Measurements from ENCODE around the gene MIPOL1. TPM values are rescaled to one million over a fixed set of nuclear protein-coding genes. Genes with fewer than 3 reads are reported as not detected.
"Not testable (repeated sequence)": the region's sequence is repeated elsewhere in the genome, so short reads cannot be mapped to it uniquely, and the experiment has no call there.

The MIPOL1 gene
- total RNA-seq, 1 donor from 2014 or later, result 8.9 TPM

- intact Hi-C loops (cut with micrococcal nuclease), result no loop called here
- TF ChIP-seq CTCF (IDR thresholded peaks at IDR 0.05; ENCODE audit: borderline replicate concordance), result no peak
- H3K9me3 ChIP-seq (replicated peaks), result no peaks in the 10 kb centered on the region
- H3K36me3 ChIP-seq, result peaks cover 6% of the 10 kb centered on the region
- no peaks in the 10 kb centered on the region for H3K4me1 ChIP-seq
- H3K27ac ChIP-seq (replicated peaks), result no peak overlapping the region
- no peaks in the 10 kb centered on the region for H3K27me3 ChIP-seq (ENCODE audit: low read depth)
- no peak for DNase-seq
- no peak overlapping the region for H3K4me3 ChIP-seq
These were observed 113.5 kb downstream of the MIPOL1 start for GRCh38 chr14:37311252-37311651.

GRCh38 chr14:37318938-37319337, 121.2 kb downstream of the MIPOL1 start:
- H3K27me3 ChIP-seq (ENCODE audit: low read depth), result no peaks in the 10 kb centered on the region
- no peak overlapping the region for H3K4me3 ChIP-seq
- H3K9me3 ChIP-seq (replicated peaks), result peaks cover 7% of the 10 kb centered on the region
- TF ChIP-seq CTCF (IDR thresholded peaks at IDR 0.05; ENCODE audit: borderline replicate concordance), result no peak
- DNase-seq, result no peak
- peaks cover 6% of the 10 kb centered on the region for H3K36me3 ChIP-seq
- intact Hi-C loops (cut with micrococcal nuclease), result no loop called here
- H3K4me1 ChIP-seq, result no peaks in the 10 kb centered on the region
- no peak overlapping the region for H3K27ac ChIP-seq (replicated peaks)

GRCh38 chr14:37320106-37320505, 122.4 kb downstream of the MIPOL1 start:
- DNase-seq, result no peak

GRCh38 chr14:37325332-37325731, 127.6 kb downstream of the MIPOL1 start:
- intact Hi-C loops (cut with micrococcal nuclease), result no loop called here
- H3K36me3 ChIP-seq, result peaks cover under 1% of the 10 kb centered on the region

More at GRCh38 chr14:37320106-37320505, 122.4 kb downstream of the MIPOL1 start:
- no peaks in the 10 kb centered on the region for H3K4me1 ChIP-seq
- no peak overlapping the region for H3K27ac ChIP-seq (replicated peaks)
- intact Hi-C loops (cut with micrococcal nuclease), result no loop called here
- H3K36me3 ChIP-seq, result no peaks in the 10 kb centered on the region
- peaks cover 7% of the 10 kb centered on the region for H3K9me3 ChIP-seq (replicated peaks)
- H3K27me3 ChIP-seq (ENCODE audit: low read depth), result no peaks in the 10 kb centered on the region
- H3K4me3 ChIP-seq, result no peak overlapping the region
- TF ChIP-seq CTCF (IDR thresholded peaks at IDR 0.05; ENCODE audit: borderline replicate concordance), result no peak

GRCh38 chr14:37326434-37326833, 128.7 kb downstream of the MIPOL1 start:
- Histone ChIP-seq H3K27ac (replicated peaks) (no peak overlapping the region), H3K9me3 (replicated peaks) (peaks cover 19% of the 10 kb centered on the region), H3K36me3 (peaks cover 10% of the 10 kb centered on the region), H3K27me3 (ENCODE audit: low read depth) (no peaks in the 10 kb centered on the region), H3K4me3 (no peak overlapping the region), H3K4me1 (no peaks in the 10 kb centered on the region)
- no peak for TF ChIP-seq CTCF (IDR thresholded peaks at IDR 0.05; ENCODE audit: borderline replicate concordance)
- intact Hi-C loops (cut with micrococcal nuclease), result no loop called here
- no peak for DNase-seq

More at GRCh38 chr14:37325332-37325731, 127.6 kb downstream of the MIPOL1 start:
- DNase-seq, result no peak
- Histone ChIP-seq H3K9me3 (replicated peaks) (peaks cover 8% of the 10 kb centered on the region), H3K27ac (replicated peaks) (no peak overlapping the region), H3K4me3 (no peak overlapping the region), H3K27me3 (ENCODE audit: low read depth) (no peaks in the 10 kb centered on the region), H3K4me1 (no peaks in the 10 kb centered on the region)
- TF ChIP-seq CTCF (IDR thresholded peaks at IDR 0.05; ENCODE audit: borderline replicate concordance), result no peak

- intact Hi-C loops (cut with micrococcal nuclease); DNase-seq: not testable (repeated sequence)
These were observed 130.2 kb downstream of the MIPOL1 start for GRCh38 chr14:37327933-37328332.

More at GRCh38 chr14:37327933-37328332, 130.2 kb downstream of the MIPOL1 start:
- H3K4me3 ChIP-seq; H3K27ac ChIP-seq (replicated peaks); H3K4me1 ChIP-seq; H3K27me3 ChIP-seq (ENCODE audit: low read depth): not testable (repeated sequence)
- Histone ChIP-seq H3K36me3 (peaks cover 14% of the 10 kb centered on the region), H3K9me3 (replicated peaks) (peaks cover 22% of the 10 kb centered on the region)
